K562 (cell line): ENCODE data around the gene DBT. TPM values are rescaled to one million over a fixed set of nuclear protein-coding genes. Genes with fewer than 3 reads are reported as not detected.

Experiments used
- ARID4B ChIP-seq: sonication (generic); formaldehyde crosslinking; IDR thresholded peaks from 2 replicates; pipeline ENCODE4 v1.8.0; 2022; ENCODE audit warnings: mild to moderate bottlenecking, missing genetic modification reagents
- BHLHE40 ChIP-seq: IDR thresholded peaks from 2 replicates; pipeline ENCODE4 v1.6.1; 2011; ENCODE audit warnings: low read length, improper control_type of control experiment
- E2F5 ChIP-seq: sonication (generic); formaldehyde crosslinking; IDR thresholded peaks from 2 replicates; pipeline ENCODE4 v1.8.0; 2022; ENCODE audit warnings: mild to moderate bottlenecking, missing genetic modification reagents
- FOXK1 ChIP-seq: sonication (generic); formaldehyde crosslinking; IDR thresholded peaks from 2 replicates; pipeline ENCODE4 v1.8.0; 2022; ENCODE audit warnings: missing genetic modification reagents, mild to moderate bottlenecking, borderline replicate concordance
- FOXP1 ChIP-seq: sonication (generic); formaldehyde crosslinking; IDR thresholded peaks from 2 replicates; pipeline ENCODE4 v1.8.0; 2022; ENCODE audit warnings: mild to moderate bottlenecking, missing genetic modification reagents
- HCFC1 ChIP-seq: IDR thresholded peaks from 2 replicates; pipeline ENCODE4 v1.6.1; 2012; ENCODE audit warnings: low read depth, low read length, improper control_type of control experiment
- NRF1 ChIP-seq, 2 experiments: fragments of 450-650 bp; IDR thresholded peaks in 1 of 2; conservative IDR thresholded peaks in 1 of 2; 2 replicates each; pipeline ENCODE4 v1.6.1; 2014; ENCODE audit warnings: mild to moderate bottlenecking in 2 of 2
- RAD21 ChIP-seq, 2 experiments: fragments of 250-450 bp in 1 of 2; fragments of 450-650 bp in 1 of 2; sonication (Bioruptor Pico) in 1 of 2; formaldehyde crosslinking in 1 of 2; IDR thresholded peaks in 1 of 2; conservative IDR thresholded peaks in 1 of 2; 2 replicates each; pipeline versions ENCODE4 v1.4.0 to v1.8.0; 2020 to 2022; ENCODE audit warnings: mild to moderate bottlenecking in 2 of 2, moderate library complexity in 1 of 2
- ZNF518B ChIP-seq: fragments of 250-450 bp; sonication (Bioruptor Pico); IDR thresholded peaks from 2 replicates; pipeline ENCODE4 v1.5.0; 2021; ENCODE audit warnings: mild to moderate bottlenecking, moderate library complexity
- polyA plus RNA-seq, 8 experiments: library from polyadenylated mRNA; depleted of rRNA in 4 of 8; stranded (reverse) in 5 of 8; unstranded in 3 of 8; fragments of >200 nt; fragmentation: Nextera tagmentation in 2 of 8; fragmentation: Illumina TruSeq in 1 of 8; extraction: Ambion mirVana in 2 of 8; extraction: Trizol in 1 of 8; gene quantifications; 2 replicates each; pipeline versions ENCODE4 v1.2.1 to v1.2.3, GENCODE V29; 2011 to 2014; ENCODE audit warnings: inconsistent platforms in 1 of 8, missing spikeins in 1 of 8
- total RNA-seq, 7 experiments: library from RNA; depleted of rRNA in 6 of 7; stranded (reverse); fragments of >200 nt in 6 of 7; fragmentation: Illumina TruSeq in 2 of 7; extraction: Trizol in 2 of 7; gene quantifications; 2 replicates each; pipeline versions ENCODE4 v1.2.1 to v1.2.3, GENCODE V29; 2011 to 2021; ENCODE audit warnings: low replicate concordance in 1 of 7
- TF ChIP-seq, protein P1 (sequence below), 2 experiments: fragments of 450-650 bp in 1 of 2; IDR thresholded peaks; 2 replicates each; pipeline ENCODE4 v1.6.1; 2011 to 2017; ENCODE audit warnings: low read depth in 2 of 2, antibody characterized with exemption in 1 of 2, borderline replicate concordance in 1 of 2, low read length in 1 of 2, mild to moderate bottlenecking in 1 of 2, mixed read lengths in 1 of 2; ENCODE audit not compliant: control insufficient read depth in 1 of 2

The DBT gene
- total and polyA plus RNA-seq, 9 of the 15 experiments (the other 6 are each of a cell fraction or from before 2014, with no cell fraction given) = 2.7 to 13.5 (median 7.3) TPM

GRCh38 chr1:100249537-100250257 lies at the start of gene DBT (continued):
- TF ChIP-seq, protein P1, sequence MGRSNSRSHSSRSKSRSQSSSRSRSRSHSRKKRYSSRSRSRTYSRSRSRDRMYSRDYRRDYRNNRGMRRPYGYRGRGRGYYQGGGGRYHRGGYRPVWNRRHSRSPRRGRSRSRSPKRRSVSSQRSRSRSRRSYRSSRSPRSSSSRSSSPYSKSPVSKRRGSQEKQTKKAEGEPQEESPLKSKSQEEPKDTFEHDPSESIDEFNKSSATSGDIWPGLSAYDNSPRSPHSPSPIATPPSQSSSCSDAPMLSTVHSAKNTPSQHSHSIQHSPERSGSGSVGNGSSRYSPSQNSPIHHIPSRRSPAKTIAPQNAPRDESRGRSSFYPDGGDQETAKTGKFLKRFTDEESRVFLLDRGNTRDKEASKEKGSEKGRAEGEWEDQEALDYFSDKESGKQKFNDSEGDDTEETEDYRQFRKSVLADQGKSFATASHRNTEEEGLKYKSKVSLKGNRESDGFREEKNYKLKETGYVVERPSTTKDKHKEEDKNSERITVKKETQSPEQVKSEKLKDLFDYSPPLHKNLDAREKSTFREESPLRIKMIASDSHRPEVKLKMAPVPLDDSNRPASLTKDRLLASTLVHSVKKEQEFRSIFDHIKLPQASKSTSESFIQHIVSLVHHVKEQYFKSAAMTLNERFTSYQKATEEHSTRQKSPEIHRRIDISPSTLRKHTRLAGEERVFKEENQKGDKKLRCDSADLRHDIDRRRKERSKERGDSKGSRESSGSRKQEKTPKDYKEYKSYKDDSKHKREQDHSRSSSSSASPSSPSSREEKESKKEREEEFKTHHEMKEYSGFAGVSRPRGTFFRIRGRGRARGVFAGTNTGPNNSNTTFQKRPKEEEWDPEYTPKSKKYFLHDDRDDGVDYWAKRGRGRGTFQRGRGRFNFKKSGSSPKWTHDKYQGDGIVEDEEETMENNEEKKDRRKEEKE (IDR thresholded peaks at IDR 0.05; ENCODE audit: borderline replicate concordance in 1 of 2, control insufficient read depth in 1 of 2, low read depth in 2 of 2, low read length in 1 of 2) = no peak
- TF ChIP-seq ARID4B (CRISPR knock-in tag) = peak; percentile 60; the same call in 1 of the 2 replicates
- TF ChIP-seq FOXP1 (CRISPR knock-in tag) = peak; percentile 33; the same call in 1 of the 2 replicates
- peak; percentile 54 for TF ChIP-seq HCFC1
- TF ChIP-seq E2F5 (CRISPR knock-in tag) = 0 out of 2 replicates have a peak, but pooled peaks have one; percentile 57
- TF ChIP-seq FOXK1 (CRISPR knock-in tag) = no peak
- TF ChIP-seq NRF1 (conservative IDR thresholded peaks at IDR 0.05 in 1 of 2, IDR thresholded peaks at IDR 0.05 in 1 of 2) = peak; percentile 57 to 69; a peak in 3 of 4 replicates
- TF ChIP-seq BHLHE40 = peak; percentile 63
- TF ChIP-seq RAD21 (CRISPR knock-in tag; conservative IDR thresholded peaks at IDR 0.05 in 1 of 2, IDR thresholded peaks at IDR 0.05 in 1 of 2) = 0 out of 4 replicates have a peak, but pooled peaks of 1 of the 2 experiments have one; percentile 7
- no peak for TF ChIP-seq ZNF518B (CRISPR knock-in tag)
